IMR-90 (cell line): ENCODE measurements around the gene KCNAB2. TPM values are rescaled to one million over a fixed set of nuclear protein-coding genes. Genes with fewer than 3 reads are reported as not detected.

Source experiments
- ATAC-seq: fragments of 200-7000 bp; cut with Tn5 transposase; 2 replicates; pipeline ENCODE4 v1.9.1; 2020; ENCODE audit warnings: low read depth, mild to moderate bottlenecking, moderate library complexity
- BruUV-seq: library from RNA; stranded (reverse); fragments of 400-500 nt; replicated peaks from 2 replicates; lab custom pipeline; 2021; lab: Mats Ljungman, UMichigan
- CTCF ChIA-PET: fragments of 300-600 bp; formaldehyde crosslinking; extraction: SDS; loops from one replicate; lab custom pipeline; 2021; ENCODE audit warnings: antibody characterized with exemption; lab: Yijun Ruan, JAX
- POLR2A ChIA-PET: fragments of 300-600 bp; sonication (Branson Sonifier 250); formaldehyde crosslinking; loops from one replicate; lab custom pipeline; 2022; ENCODE audit warnings: antibody characterized with exemption; ENCODE audit not compliant: unreplicated experiment; lab: Charles Lee
- DNase-seq: peaks from one replicate; pipeline ENCODE4 v3.0.0; 2013
- H2AFZ ChIP-seq: replicated peaks from 2 replicates; pipeline ENCODE3; 2013; ENCODE audit warnings: low read length, mild to moderate bottlenecking; ENCODE audit not compliant: poor library complexity
- H2AK5ac ChIP-seq: 2 replicates; pipeline ENCODE4 v1.6.1; 2013; ENCODE audit warnings: low read depth, low read length, inconsistent platforms
- H2AK9ac ChIP-seq: replicated peaks from 2 replicates; pipeline ENCODE3; 2013; ENCODE audit warnings: mild to moderate bottlenecking, low read depth, low read length, moderate library complexity; ENCODE audit not compliant: poor library complexity
- H2BK120ac ChIP-seq: 2 replicates; pipeline ENCODE4 v1.6.1; 2013; ENCODE audit warnings: low read depth, low read length, inconsistent platforms
- H2BK15ac ChIP-seq: 3 replicates; pipeline ENCODE4 v1.6.1; 2013; ENCODE audit warnings: low read depth, low read length, inconsistent platforms
- H2BK20ac ChIP-seq: 2 replicates; pipeline ENCODE4 v1.6.1; 2013; ENCODE audit warnings: low read depth, mild to moderate bottlenecking, inconsistent platforms, low read length, moderate library complexity
- H2BK5ac ChIP-seq: 2 replicates; pipeline ENCODE4 v1.6.1; 2013; ENCODE audit warnings: mild to moderate bottlenecking, low read depth, low read length, inconsistent platforms; ENCODE audit not compliant: poor library complexity, severe bottlenecking
- H3K14ac ChIP-seq: replicated peaks from 2 replicates; pipeline ENCODE4 v1.6.1; 2013; ENCODE audit warnings: low read depth, low read length, inconsistent platforms
- H3K18ac ChIP-seq: 2 replicates; pipeline ENCODE4 v1.6.1; 2013; ENCODE audit warnings: low read depth, low read length, control low read depth
- H3K23ac ChIP-seq: 2 replicates; pipeline ENCODE4 v1.6.1; 2013; ENCODE audit warnings: low read depth, low read length, inconsistent platforms
- H3K27ac ChIP-seq: 2 replicates; pipeline ENCODE4 v1.5.1; 2013; ENCODE audit warnings: mild to moderate bottlenecking, control low read depth, low read length; ENCODE audit not compliant: insufficient read depth
- H3K27me3 ChIP-seq: 2 replicates; pipeline ENCODE4 v1.6.1; 2013; ENCODE audit warnings: low read length; ENCODE audit not compliant: control insufficient read depth, insufficient read depth
- H3K36me3 ChIP-seq: 2 replicates; pipeline ENCODE4 v1.6.1; 2013; ENCODE audit warnings: low read length, mixed read lengths; ENCODE audit not compliant: control insufficient read depth, insufficient read depth
- H3K4ac ChIP-seq: 2 replicates; pipeline ENCODE4 v1.6.1; 2013; ENCODE audit warnings: low read depth, low read length, inconsistent platforms
- H3K4me1 ChIP-seq: 2 replicates; pipeline ENCODE4 v1.6.1; 2013; ENCODE audit warnings: low read length, mixed read lengths; ENCODE audit not compliant: control insufficient read depth, insufficient read depth
- H3K4me2 ChIP-seq: 2 replicates; pipeline ENCODE4 v1.6.1; 2013; ENCODE audit warnings: low read depth, mild to moderate bottlenecking, control low read depth, low read length, moderate library complexity
- H3K4me3 ChIP-seq: 2 replicates; pipeline ENCODE4 v1.5.1; 2013; ENCODE audit warnings: low read depth, mild to moderate bottlenecking, control low read depth, low read length, moderate library complexity; ENCODE audit not compliant: insufficient read depth
- H3K56ac ChIP-seq: 2 replicates; pipeline ENCODE4 v1.6.1; 2013; ENCODE audit warnings: low read length, inconsistent platforms; ENCODE audit not compliant: insufficient read depth; ENCODE audit errors: extremely low read depth
- H3K79me1 ChIP-seq, 2 experiments: 2 replicates each; pipeline ENCODE4 v1.6.1; 2013; ENCODE audit warnings: low read length in 2 of 2, inconsistent platforms in 1 of 2, low read depth in 1 of 2
- H3K9ac ChIP-seq: 2 replicates; pipeline ENCODE4 v1.6.1; 2013; ENCODE audit warnings: low read depth, low read length, control low read depth
- H3K9me1 ChIP-seq: 2 replicates; pipeline ENCODE4 v1.6.1; 2013; ENCODE audit warnings: low read length, inconsistent platforms; ENCODE audit not compliant: insufficient read depth
- H3K9me3 ChIP-seq: 2 replicates; pipeline ENCODE4 v1.6.1; 2013; ENCODE audit warnings: low read length; ENCODE audit not compliant: control insufficient read depth, insufficient read depth
- H4K20me1 ChIP-seq: 2 replicates; pipeline ENCODE4 v1.6.1; 2013; ENCODE audit warnings: low read length, inconsistent platforms; ENCODE audit not compliant: insufficient read depth
- H4K5ac ChIP-seq: 2 replicates; pipeline ENCODE4 v1.6.1; 2013; ENCODE audit warnings: mild to moderate bottlenecking, low read depth, low read length, control low read depth
- H4K8ac ChIP-seq, 2 experiments: 2 replicates each; pipeline ENCODE4 v1.6.1; 2013; ENCODE audit warnings: low read depth in 2 of 2, low read length in 2 of 2, control low read depth in 1 of 2, inconsistent platforms in 1 of 2
- H4K91ac ChIP-seq: 2 replicates; pipeline ENCODE4 v1.6.1; 2013; ENCODE audit warnings: low read depth, low read length, inconsistent platforms; ENCODE audit not compliant: insufficient read depth
- CEBPB ChIP-seq: IDR thresholded peaks from 2 replicates; pipeline ENCODE4 v1.6.1; 2012; ENCODE audit warnings: low read depth, low read length, improper control_type of control experiment
- CHD1 ChIP-seq: IDR thresholded peaks from 2 replicates; pipeline ENCODE4 v1.6.1; 2012; ENCODE audit warnings: low read depth, low read length, improper control_type of control experiment
- CTCF ChIP-seq: conservative IDR thresholded peaks from 2 replicates; pipeline ENCODE4 v1.5.1; 2012; ENCODE audit warnings: mild to moderate bottlenecking, low read depth, low read length, improper control_type of control experiment
- FOS ChIP-seq: fragments of 150-350 bp; IDR thresholded peaks from 2 replicates; pipeline ENCODE4 v1.6.1; 2016; ENCODE audit warnings: low read depth, low read length
- MAFK ChIP-seq: IDR thresholded peaks from 2 replicates; pipeline ENCODE4 v1.6.1; 2012; ENCODE audit warnings: low read depth, low read length, improper control_type of control experiment
- MXI1 ChIP-seq: IDR thresholded peaks from 2 replicates; pipeline ENCODE4 v1.6.1; 2012; ENCODE audit warnings: low read depth, mild to moderate bottlenecking, low read length, moderate library complexity, borderline replicate concordance
- NFE2L2 ChIP-seq: fragments of 150-350 bp; IDR thresholded peaks from 2 replicates; pipeline ENCODE4 v1.6.1; 2016; ENCODE audit warnings: low read depth, mild to moderate bottlenecking, low read length
- POLR2A ChIP-seq: IDR thresholded peaks from 2 replicates; pipeline ENCODE4 v1.6.1; 2012; ENCODE audit warnings: mild to moderate bottlenecking, low read depth, low read length
- RAD21 ChIP-seq: IDR thresholded peaks from 2 replicates; pipeline ENCODE4 v1.6.1; 2012; ENCODE audit warnings: low read length, improper control_type of control experiment
- RFX5 ChIP-seq: IDR thresholded peaks from 2 replicates; pipeline ENCODE4 v1.8.0; 2012; ENCODE audit warnings: low read depth, mild to moderate bottlenecking, low read length, moderate library complexity
- SMC3 ChIP-seq: fragments of 150-350 bp; IDR thresholded peaks from 2 replicates; pipeline ENCODE4 v1.6.1; 2016; ENCODE audit warnings: low read depth, mild to moderate bottlenecking, antibody characterized with exemption, low read length, moderate library complexity
- WGBS, 2 experiments: methylation state at CpG; one replicate each; pipeline versions ENCODE4 v1.1.5 to v1.1.7; 2013; ENCODE audit warnings: missing lambda C conversion rate in 2 of 2; ENCODE audit not compliant: insufficient read length in 1 of 2; ENCODE audit errors: extremely low coverage in 2 of 2; 5-methylcytosine and 5-hydroxymethylcytosine counted together
- dilution Hi-C: fragments of 300-500 bp; cut with HindIII; formaldehyde crosslinking; loops from one replicate; pipeline ENCODE4 v1.14.3; 2018; ENCODE audit warnings: low sequenced_read_pairs; ENCODE audit not compliant: unreplicated experiment
- in situ Hi-C: fragments of 300-500 bp; cut with MboI; formaldehyde crosslinking; loops from 3 replicates; pipeline ENCODE4 v1.14.3; 2019; ENCODE audit warnings: low sequenced_read_pairs, inconsistent platforms, mixed read lengths
- intact Hi-C: fragments of 100-400 bp; cut with micrococcal nuclease; formaldehyde crosslinking; loops from 2 replicates; pipeline ENCODE4 v1.10.0; 2022
- polyA plus RNA-seq, 3 experiments: library from polyadenylated mRNA; depleted of rRNA; stranded (reverse); fragments of >200 nt; gene quantifications; 2 replicates each; pipeline ENCODE4 v1.2.3, GENCODE V29; 2012; ENCODE audit warnings: low replicate concordance in 1 of 3
- total RNA-seq: library from RNA; depleted of rRNA; stranded (reverse); fragments of >200 nt; gene quantifications from 2 replicates; pipeline ENCODE4 v1.2.3, GENCODE V29; 2012

Gene KCNAB2
- total and polyA plus RNA-seq, 2 of the 4 experiments (the other 2 are of a cell fraction), result 1.3 to 4.2 TPM

- Histone ChIP-seq H2BK5ac (no peak overlapping the region), H3K14ac (no peak overlapping the region), H3K4me3 (no peak overlapping the region), H2BK20ac (no peak overlapping the region), H3K9me1 (no peaks in the 10 kb centered on the region), H2BK120ac (no peak overlapping the region), H3K4ac (no peak overlapping the region), H3K56ac (no peak overlapping the region), H3K27me3 (peaks cover 11% of the 10 kb centered on the region; the same call in 1 of the 2 replicates), H3K79me1 (no peaks in the 10 kb centered on the region), H2BK15ac (no peak overlapping the region), H3K9ac (no peak overlapping the region), H4K91ac (no peak overlapping the region), H3K4me2 (no peak overlapping the region), H3K27ac (no peak overlapping the region), H4K8ac (no peak overlapping the region), H2AFZ (no peak overlapping the region), H3K23ac (no peak overlapping the region), H3K9me3 (peaks cover 4% of the 10 kb centered on the region), H4K20me1 (no peaks in the 10 kb centered on the region), H2AK5ac (no peak overlapping the region), H4K5ac (no peak overlapping the region), H3K36me3 (no peaks in the 10 kb centered on the region), H2AK9ac (no peak overlapping the region), H3K4me1 (peaks cover 4% of the 10 kb centered on the region), H3K18ac (no peak overlapping the region)
- in situ Hi-C loops, result no loop called here
- intact Hi-C loops, result no loop called here
- DNase-seq (no peak), ATAC-seq (no peak)
- CTCF ChIA-PET, result no interaction called here
- POLR2A ChIA-PET, result no interaction called here
- dilution Hi-C loops, result no loop called here
- WGBS, 2 experiments, result 10% methylated on average over 2 of the region's 5 CpGs; no CpG with 5 or more reads in 1 of the 2 experiments
- no peak for TF ChIP-seq MAFK
- no peak for TF ChIP-seq NFE2L2
- TF ChIP-seq SMC3, result no peak
- no peak for TF ChIP-seq CHD1
- no peak for TF ChIP-seq CTCF
- no peak for TF ChIP-seq MXI1
- TF ChIP-seq CEBPB, result no peak
- no peak for TF ChIP-seq RAD21
- TF ChIP-seq RFX5, result no peak
- no peak for TF ChIP-seq FOS
- TF ChIP-seq POLR2A, result no peak
- BruUV-seq, result no TSS peak
Observed at GRCh38 chr1:6112690-6113005, 67.0 kb downstream of the KCNAB2 start.
